Neural cell (in vitro differentiated cells): ENCODE measurements around the gene SF3B2.

Source experiments
- EZH2 ChIP-seq: fragments of 200-600, 300-800 bp; shearing (Covaris generic), sonication (generic); IDR thresholded peaks from 2 replicates; pipeline ENCODE4 v1.6.1; 2014; ENCODE audit warnings: antibody characterized with exemption, low read length, borderline replicate concordance, mild to moderate bottlenecking; ENCODE audit not compliant: insufficient read depth, poor library complexity, severe bottlenecking
- RAD21 ChIP-seq: fragments of 450-650 bp; conservative IDR thresholded peaks from 2 replicates; pipeline ENCODE4 v1.6.1; 2014; ENCODE audit warnings: antibody characterized with exemption, mild to moderate bottlenecking, moderate library complexity

DNA sequence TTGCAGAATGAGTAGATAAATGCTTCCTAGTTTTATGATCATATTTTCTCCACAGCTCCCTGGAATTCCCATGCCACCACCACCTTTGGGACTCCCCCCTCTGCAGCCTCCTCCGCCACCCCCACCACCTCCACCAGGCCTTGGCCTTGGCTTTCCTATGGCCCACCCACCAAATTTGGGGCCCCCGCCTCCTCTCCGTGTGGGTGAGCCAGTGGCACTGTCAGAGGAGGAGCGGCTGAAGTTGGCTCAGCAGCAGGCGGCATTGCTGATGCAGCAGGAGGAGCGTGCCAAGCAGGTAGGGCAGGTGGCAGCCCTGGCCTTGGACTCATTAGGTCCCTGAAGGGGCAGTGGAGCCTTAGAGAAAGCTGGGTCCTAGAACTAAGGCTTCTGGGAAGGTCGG is 2.9 kb downstream of the SF3B2 start:
- TF ChIP-seq EZH2 (no peak), RAD21 (no peak)
